HS-5 (cell line): ENCODE measurements around the gene IDE.
"Not testable (repeated sequence)": the region's sequence is repeated elsewhere in the genome, so short reads cannot be mapped to it uniquely, and the experiment has no call there.

ENCODE experiments used
- DNase-seq: peaks from one replicate; pipeline ENCODE4 v3.0.0-alpha.2; 2012; ENCODE audit warnings: low read depth

Gene IDE

DNA sequence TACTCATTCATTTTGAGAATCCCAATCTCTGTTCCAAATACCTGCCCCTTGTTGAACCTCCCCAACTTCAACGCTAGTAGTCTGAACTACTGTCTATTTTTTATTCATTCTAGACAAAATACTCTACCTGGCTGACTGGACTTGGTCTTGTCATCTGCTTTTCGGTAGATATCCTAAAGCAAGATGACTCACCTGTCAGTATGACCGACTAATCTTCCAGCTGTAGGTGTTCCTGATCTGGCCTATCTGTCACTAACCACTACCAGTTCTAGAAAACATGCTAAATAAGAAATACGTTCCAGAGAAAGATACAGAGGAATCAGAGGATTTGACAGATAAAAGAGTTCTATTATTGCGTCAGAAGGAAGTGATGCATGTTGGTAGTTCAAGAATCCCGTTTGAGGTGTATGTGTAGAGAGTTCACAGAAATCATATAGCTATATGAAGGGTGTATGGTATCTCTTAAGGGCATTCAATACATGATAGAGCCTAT, 81.1 kb downstream of the IDE start:
- no peak for DNase-seq

DNA sequence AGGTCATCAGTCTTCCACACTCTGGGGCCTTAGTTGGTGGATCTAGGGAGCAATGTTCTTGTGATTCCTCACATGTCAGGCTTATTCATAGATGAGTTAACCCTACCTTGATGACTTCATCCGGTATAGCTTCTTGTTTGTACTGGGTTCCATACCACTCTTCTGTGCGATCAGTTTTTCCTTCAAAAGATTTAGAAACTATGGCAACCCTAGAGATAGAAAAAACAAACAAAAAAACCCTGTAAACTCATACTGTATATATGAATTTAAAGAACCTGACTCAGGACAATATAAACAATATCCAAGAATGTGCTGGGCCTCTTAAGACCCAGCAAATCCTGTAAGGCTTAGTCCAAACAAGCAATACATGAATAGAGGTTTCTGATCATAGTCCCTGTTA, 83.5 kb downstream of the IDE start:
- no peak for DNase-seq

DNA sequence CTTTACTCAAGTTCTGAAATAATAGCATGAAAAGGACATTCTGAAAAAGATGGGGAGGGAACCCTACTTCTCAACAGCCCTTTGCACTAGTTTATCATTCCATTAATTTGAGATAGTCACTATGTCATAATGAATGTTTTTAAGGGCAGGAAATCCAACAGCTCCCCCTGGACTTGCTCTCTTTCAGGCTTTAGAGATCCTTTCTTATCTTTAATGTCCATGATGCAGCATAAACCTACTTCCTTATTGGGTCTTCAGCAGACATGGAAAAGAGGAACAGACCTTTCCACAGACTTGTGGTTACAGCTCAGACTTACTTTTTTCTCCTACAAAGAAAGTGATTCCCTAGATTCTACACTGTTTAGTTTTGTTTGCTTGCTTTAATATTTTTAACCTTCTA, 87.3 kb downstream of the IDE start:
- DNase-seq, result no peak

DNA sequence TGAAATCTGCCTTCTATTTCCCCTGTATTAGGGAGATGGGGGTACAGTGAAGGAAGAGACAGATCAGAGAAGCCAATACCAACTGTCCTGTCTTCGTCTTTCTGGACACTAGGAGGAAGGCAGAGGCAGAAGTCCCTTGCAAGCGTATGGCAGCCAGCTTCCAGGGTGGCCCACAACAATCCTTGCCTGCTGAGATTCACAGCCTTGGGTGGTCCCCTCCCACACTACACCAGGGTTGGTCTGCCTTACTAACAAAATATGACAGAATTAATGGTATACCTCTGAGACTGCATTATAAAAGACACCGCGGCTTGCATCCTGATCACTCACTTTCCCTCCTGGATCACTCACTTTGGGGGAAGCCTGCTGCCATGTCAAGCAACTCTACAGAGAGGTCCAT, 90.4 kb downstream of the IDE start:
- no peak for DNase-seq

DNA sequence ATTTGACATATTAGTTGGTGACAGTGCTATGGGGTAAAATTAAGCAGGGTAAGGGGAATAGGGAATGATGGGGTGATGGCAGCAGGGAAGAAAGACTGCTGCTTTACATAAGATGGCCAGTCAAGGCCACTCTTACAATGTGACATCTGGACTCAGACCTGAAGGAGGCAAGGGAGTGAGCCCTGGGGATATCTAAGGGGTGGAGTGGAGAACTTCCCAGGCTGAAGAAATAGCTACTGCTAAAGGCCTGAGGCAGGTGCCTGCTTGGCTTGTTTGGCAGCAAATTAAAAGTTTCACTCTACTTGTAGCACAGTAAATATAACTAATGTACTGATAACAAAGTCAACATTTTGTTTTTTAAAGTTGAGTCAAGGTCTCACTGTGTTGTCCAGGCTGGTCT, 93.5 kb downstream of the IDE start:
- DNase-seq, result no peak

DNA sequence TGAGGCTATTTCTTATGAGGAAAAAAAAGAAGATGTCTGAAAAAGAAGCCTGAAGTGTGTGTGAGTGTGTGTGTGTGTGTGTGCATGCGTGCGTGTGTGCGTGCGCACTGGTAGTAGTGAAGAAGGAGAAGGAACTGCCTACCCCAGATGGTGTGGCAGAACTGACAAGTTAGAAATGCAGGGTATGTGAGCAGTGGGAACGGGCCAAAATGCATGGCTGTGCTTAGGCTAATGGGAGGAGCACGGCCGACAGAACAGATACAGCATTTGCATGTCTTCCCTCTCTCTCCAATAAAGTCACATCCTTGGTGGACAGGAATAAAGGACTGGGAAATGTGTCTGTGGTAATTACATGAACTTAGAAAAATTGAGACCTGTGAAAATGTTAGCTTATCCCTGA, 94.3 kb downstream of the IDE start:
- DNase-seq, result no peak

DNA sequence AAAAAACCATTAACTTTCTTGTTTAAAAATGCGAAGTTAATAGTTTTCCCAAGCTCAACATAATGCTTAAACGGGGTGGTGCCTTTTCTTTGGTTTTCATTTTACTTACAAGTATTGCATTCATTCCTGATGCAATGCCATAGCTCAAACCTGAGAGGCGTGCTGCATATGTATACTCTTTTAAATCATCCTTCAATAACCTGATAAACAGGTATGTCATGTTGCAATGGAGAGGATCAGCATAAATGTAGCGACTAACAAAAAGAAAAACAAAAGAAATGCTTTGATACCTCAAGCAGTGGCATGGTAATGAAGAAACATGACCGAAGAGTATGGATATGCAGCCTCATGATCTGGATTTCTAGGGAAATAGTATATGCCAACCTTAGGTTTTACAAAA, 95.4 kb downstream of the IDE start:
- DNase-seq, result no peak

DNA sequence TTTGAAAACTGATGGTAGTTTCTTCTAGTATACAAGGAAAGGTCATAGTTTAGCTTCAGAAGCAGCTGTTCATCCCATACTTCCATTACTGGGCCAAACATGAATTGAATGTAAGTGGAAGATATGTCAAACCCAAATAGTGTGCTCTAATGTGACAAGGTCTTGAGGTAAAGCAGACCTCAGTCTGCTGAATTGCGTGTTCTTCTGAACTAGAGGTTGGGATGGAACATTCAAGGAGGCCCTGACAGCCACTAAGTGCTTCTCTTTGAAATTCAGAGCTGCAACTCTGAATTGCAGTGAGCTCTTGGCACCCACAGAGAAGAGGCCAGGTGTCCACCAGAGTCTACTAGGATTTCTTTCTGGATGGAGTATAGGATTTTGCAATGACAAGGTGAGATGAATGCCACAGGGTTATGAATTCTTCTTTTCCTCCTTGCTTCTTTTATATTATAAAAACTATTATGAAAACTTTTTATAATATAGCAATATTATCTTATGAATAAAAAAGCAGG, 98.5 kb downstream of the IDE start:
- no peak for DNase-seq

DNA sequence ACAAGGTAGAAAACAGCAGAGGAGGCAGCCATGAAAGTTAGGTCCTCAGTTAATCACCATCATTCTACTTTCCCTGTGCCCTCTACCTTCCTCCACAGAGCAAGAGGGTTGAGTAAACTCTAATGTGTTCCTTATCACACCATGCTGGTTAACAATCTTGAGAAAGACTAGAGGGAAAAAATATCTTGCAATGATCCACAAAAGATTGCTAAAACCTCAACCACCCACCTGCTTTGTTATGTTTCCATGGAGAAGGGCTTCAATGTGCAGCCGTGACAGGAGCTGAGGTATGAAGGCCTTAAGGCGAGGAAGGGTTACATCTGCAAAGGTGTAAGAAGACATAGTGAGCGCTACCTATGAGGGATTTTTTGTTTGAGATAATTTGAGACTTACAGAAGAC, 103.9 kb downstream of the IDE start:
- DNase-seq, result no peak

DNA sequence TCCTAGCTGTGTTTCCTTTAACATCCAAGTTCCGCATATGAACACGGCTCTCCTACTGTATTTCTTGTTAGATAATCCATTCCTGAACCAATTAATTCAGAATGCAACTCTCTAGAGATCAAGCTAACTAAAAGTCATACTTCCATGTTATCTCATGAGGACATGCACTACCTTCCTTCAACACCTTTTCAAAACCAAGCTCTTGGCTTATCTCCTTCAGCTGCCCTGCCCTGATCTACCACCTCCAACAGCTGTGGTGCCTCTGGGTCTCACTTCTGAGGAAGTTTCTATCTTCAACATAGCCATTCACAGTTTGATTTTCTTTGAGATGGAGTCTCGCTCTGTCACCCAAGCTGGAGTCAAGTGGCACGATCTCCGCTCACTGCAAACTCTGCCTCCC, 109.5 kb downstream of the IDE start:
- DNase-seq, result no peak

DNA sequence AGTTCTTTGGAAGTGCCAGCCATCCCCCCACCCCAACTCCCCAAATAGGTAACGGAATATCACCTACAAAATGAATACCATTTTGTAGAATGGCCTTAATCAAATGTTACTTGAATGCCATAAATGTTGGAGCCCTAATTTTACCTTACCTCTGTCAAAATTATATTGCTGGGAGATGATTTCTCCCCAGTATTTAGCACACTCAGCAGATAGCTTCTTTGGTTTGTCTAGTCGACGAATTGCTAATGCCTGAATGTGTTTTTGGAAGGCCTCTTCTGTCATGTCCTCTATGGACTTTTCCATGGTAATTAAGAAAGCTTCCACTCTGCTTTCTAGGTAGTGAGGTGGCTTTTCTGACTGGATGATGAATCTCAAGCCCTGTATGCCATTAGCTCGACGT, 110.3 kb downstream of the IDE start:
- no peak for DNase-seq

DNA sequence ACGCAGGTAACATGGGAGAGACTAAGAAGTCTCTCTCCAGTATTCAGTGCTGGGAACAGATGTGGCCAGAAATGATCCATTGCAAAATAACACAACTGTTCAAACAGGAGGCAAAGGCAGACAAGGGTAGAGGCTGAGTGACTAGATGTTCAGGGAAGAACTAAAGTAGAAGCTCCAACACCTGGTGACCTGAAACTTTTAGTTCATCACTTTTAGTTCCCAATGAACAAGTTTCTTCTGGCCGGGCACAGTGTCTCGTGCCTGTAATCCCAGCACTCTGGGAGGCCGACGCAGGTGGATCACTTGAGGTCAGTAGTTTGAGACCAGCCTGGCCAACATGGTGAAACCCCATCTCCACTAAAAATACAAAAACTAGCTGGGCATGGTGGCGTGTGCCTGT, 118.9 kb downstream of the IDE start:
- DNase-seq, result not testable (repeated sequence)

DNA sequence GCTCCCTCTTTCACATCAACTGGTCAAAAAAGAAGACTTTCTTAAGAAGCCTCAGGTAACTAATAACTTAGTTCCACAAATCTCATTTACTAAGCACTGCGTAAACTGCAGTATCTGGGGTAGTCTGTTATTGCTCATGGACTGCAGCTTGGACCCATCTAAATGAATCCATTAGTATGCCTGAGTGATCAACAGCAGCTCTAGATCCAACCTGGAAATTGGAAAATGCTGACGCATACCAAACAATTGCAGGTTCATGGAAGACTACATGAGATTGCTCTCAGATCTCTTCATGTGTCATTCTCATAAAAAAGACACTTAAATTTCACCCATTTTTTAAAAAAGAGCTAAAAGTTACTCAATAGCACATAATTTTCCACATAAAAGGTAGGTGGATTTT, 121.6 kb downstream of the IDE start:
- no peak for DNase-seq

DNA sequence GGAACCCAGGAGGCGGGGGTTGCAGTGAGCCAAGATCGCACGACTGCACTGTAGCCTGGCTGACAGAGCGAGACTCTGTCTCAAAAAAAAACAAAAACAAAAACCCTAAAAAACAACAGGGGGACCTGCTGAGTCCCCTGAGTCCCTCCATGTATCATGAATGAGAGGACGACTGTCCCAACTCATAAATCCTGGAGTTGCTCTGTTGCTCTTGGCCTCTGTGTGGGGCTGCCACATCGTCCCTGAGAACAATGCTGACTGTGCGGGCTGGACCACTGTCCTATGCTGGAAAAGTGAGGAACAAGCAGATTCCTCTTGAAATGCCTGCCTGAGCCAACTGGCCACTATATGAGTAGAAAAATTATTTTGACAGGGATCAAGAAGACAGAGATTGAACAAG, 122.5 kb downstream of the IDE start:
- DNase-seq, result no peak

DNA sequence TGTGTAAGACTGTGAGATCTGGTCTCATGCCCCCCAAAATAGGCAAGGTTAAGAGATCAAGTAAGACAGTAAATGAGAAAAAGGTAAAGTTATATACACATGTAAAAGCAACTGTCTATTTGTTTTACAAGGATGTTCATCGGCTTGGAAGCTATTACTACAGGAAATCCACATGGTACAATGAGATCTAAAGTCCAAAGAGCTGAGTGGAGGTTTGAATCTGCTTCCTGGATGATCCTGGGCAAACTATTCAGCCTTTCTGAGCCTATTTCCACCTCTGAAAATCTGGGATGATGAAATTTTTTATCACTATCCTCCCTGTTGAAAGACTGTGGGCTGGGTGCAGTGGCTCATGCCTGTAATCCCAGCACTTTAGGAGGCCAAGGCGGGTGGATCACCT, 123.0 kb downstream of the IDE start:
- DNase-seq, result no peak

DNA sequence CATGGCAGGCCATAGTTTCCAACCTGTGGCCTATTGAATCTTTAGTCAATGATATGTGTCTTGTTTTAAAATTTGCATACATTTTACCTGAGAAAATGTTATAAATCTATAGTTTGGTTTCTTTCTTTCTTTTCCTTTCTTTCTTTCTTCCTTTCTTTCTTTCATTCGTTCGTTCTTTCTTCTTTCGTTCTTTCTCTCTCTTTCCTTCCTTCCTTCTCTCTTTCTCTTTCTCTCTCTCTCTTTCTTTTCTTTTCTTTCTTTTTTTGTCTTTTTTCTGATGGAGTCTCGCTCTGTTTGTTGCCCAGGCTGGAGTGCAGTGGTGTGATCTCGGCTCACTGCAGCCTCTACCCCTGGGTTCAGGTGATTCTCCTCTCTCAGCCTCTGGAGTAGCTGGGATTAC, 133.3 kb downstream of the IDE start:
- no peak for DNase-seq

DNA sequence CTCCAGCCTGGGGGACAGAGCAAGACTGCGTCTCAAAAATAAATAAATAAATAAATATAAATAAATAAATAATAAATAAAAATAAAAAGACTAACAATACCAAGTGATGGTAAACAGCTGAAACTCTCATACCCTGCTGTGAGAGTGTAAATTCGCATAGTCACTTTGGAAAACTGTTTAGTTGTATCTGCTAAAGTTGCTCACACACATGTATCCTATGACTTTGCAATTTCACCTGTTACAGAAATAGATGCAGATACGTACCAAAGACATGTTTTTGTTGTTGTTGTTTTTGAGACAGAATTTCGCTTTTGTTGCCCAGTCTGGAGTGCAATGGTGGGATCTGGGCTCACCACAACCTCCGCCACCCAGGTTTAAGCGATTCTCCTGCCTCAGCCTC, 135.7 kb downstream of the IDE start:
- no peak for DNase-seq

DNA sequence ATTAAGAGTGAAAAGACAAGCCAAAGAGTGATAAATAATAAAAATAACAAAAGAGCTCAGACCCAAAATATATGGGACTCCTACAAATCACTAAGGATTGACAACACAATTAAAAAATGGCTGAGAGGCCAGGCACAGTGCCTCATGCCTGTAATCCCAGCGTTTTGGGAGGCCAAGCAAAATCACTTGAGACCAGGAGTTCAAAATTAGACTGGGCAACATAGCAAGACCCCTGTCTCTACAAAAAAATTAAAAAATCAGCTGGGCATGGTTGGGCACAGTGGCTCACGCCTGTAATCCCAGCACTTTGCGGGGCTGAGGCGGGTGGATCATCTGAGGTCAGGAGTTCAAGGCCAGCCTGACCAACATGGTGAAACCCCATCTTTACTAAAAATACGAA, 137.3 kb downstream of the IDE start:
- no peak for DNase-seq

DNA sequence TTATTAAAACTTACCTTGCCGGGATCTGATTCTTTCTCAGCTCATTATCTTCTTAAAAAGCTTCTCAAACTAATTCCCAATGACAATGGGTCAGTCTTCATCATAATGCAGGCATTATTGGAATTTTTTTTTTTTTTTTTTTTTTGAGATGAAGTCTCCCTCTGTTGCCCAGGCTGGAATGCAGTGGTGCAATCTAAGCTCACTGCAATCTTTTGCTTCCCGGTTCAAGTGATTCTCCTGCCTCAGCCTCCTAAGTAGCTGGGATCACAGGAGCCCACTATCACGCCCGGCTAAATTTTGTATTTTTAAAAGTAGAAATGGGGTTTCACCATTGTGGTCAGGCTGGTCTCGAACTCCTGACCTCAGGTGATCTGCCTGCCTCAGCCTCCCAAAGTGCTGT, 137.8 kb downstream of the IDE start:
- DNase-seq, result not testable (repeated sequence)

DNA sequence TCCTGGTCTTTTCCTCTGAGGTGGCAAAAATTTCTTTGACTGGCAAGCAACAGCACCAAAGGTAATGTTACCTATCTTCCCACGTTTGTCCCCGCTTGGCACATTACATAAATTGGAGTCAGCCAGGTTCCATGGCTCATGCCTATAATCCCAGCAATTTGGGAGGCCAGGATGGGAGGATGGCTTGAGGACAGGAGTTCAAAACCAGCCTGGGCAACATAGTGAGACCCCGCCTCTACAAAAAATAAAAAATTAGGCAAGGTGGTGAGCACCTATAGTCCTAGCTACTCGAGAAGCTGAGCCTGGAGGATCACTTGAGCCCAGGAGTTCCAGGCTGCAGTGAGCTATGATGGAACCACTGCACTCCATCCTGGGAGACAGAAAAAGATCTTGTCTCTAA, 139.5 kb downstream of the IDE start:
- no peak for DNase-seq

DNA sequence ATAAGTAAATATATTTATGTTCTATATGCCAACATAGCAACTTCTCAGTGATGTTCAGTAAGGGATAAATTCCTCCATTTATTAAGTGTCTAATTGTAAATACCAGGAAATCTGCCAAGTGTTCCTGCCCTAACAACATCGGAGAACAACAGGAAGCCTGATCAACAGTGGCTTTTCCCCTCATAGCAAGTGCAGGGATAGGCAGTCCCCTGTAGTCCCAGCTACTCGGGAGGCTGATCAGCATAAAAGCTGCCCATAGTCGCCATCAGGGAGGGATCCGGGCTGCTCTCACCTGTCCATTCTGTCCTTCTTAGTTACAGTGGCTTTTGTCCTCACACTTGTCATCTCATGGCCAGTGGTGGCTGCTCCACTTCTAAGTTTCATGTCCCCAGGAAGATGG, 141.3 kb downstream of the IDE start:
- DNase-seq, result no peak

DNA sequence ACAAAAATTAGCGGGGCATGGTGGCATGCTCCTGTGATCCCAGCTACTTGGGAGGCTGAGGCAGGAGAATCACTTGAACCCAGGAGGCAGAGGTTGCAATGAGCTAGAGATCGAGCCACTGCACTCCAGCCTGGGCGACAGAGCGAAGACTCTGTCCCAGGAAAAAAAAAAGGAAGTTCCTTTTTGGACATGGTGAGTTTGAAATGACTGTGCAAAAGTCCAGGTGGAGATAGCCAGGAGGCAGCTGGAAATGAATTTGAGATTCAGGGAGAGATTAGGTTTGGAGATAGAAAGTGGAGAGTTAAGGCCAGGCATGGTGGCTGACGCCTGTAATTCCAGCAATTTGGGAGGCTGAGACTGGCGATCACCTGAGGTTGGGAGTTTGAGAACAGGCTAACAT, 143.8 kb downstream of the IDE start:
- no peak for DNase-seq

DNA sequence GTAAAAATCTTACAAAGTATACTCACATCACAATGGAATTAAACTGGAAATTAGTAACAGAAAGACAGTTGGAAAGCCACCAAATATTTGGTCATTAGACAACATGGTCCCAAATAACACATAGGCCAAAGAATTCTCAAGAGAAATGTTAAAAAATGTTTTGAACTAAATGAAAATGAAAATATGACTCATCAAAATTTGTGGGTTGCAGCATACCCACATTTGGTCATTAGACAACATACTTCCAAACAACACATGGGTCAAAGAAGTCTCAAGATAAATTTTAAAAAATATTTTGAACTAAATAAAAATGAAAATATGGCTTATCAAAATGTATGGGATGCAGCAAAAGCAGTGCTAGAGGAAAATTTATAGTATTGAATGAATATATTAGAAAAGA, 152.3 kb downstream of the IDE start:
- no peak for DNase-seq

DNA sequence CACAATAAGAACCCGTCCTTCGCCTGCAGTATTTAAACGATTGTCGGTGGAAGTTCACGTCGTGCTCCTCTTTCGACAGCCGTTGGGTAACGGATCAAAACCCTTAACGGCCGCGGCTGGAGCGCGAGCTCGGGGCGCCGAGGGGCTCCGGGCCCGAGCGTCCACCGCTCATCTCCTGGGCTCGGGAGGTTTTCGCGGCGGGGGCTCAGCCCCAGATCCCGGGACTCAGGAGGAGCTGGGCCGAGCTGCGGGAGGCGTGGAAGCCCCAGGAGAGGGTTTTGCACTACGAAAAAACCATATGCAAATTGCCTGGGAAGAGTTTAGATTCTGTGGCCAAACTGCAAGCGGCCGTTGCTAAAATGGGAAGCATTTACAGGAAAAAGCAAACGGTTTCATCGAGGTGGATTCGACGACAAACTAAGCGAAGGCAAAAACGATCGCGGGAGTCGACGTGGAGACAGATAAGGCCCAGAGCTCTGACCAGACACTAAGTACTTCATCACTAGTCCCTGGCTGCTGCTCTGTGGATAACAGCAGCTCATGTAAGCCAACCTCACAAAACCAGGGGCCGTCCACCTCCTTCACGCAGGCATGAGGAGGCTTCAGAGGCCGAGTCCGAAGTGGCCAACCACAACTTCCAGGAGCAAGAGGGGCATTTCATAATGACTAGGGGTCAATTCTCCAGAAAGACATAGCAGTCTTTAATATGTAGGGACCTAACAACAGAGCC, 153.2 kb downstream of the IDE start:
- DNase-seq, result no peak
